SW480 (cell line): ENCODE measurements around the gene RAB7A.

Experiments used
- DNase-seq: peaks from one replicate; pipeline ENCODE4 v3.0.0-alpha.2; 2016; ENCODE audit warnings: low spot score

RAB7A gene

GRCh38 chr3:128853826-128854225, 127.8 kb downstream of the RAB7A start:
- no peak for DNase-seq

GRCh38 chr3:128854475-128854874, 128.5 kb downstream of the RAB7A start:
- DNase-seq: no peak

GRCh38 chr3:128855569-128855968, 129.6 kb downstream of the RAB7A start:
- no peak for DNase-seq

GRCh38 chr3:128858167-128858566, 132.2 kb downstream of the RAB7A start:
- DNase-seq: no peak

GRCh38 chr3:128859630-128860029, 133.6 kb downstream of the RAB7A start:
- no peak for DNase-seq

- no peak for DNase-seq
Measured at GRCh38 chr3:128861491-128861890, 135.5 kb downstream of the RAB7A start.

GRCh38 chr3:128863560-128863959, 137.6 kb downstream of the RAB7A start:
- DNase-seq: no peak
